Uterus (tissue), 4 donors: Measurements from ENCODE around the gene CYYR1. TPM values are rescaled to one million over a fixed set of nuclear protein-coding genes. Genes with fewer than 3 reads are reported as not detected.

Source experiments
- DNase-seq, 2 donors: peaks; one replicate each; pipeline ENCODE4 v3.0.0-alpha.2; 2019 to 2020
- H3K27ac ChIP-seq, 2 donors: fragments of 200-600 bp; sonication (generic); 1 replicate in 1 of 2; 2 replicates in 1 of 2; pipeline ENCODE4 v1.5.1; 2016 to 2018
- H3K27me3 ChIP-seq, 2 donors: fragments of 200-600 bp; sonication (generic); one replicate each; pipeline ENCODE4 v1.5.1; 2018 to 2019; ENCODE audit warnings: control low read depth in 1 of 2
- H3K36me3 ChIP-seq, 2 donors: fragments of 200-600 bp; sonication (generic); one replicate each; pipeline ENCODE4 v1.5.1; 2019; ENCODE audit warnings: control low read depth in 1 of 2
- H3K4me1 ChIP-seq, 2 donors: fragments of 200-600 bp; sonication (generic); one replicate each; pipeline ENCODE4 v1.5.1; 2018 to 2019; ENCODE audit warnings: control low read depth in 1 of 2
- H3K4me3 ChIP-seq, 2 donors: fragments of 200-600 bp; sonication (generic); 1 replicate in 1 of 2; 2 replicates in 1 of 2; pipeline ENCODE4 v1.5.1; 2018 to 2019; ENCODE audit warnings: mild to moderate bottlenecking in 1 of 2
- H3K9me3 ChIP-seq, 2 donors: fragments of 200-600 bp; sonication (generic); one replicate each; pipeline ENCODE4 v1.5.1; 2019; ENCODE audit warnings: control low read depth in 1 of 2
- CTCF ChIP-seq, 4 experiments: fragments of 200-600 bp in 2 of 4; fragments of 450-650 bp in 2 of 4; sonication (generic) in 2 of 4; IDR thresholded peaks; one replicate each; pipeline ENCODE4 v1.5.1; 2016 to 2019; ENCODE audit warnings: antibody characterized with exemption in 4 of 4, mild to moderate bottlenecking in 2 of 4, moderate library complexity in 1 of 4
- POLR2A ChIP-seq, 2 donors: fragments of 450-650 bp; IDR thresholded peaks; one replicate each; pipeline ENCODE4 v1.6.1; 2016; ENCODE audit warnings: antibody characterized with exemption in 2 of 2, mild to moderate bottlenecking in 1 of 2, moderate library complexity in 1 of 2
- intact Hi-C: fragments of 100-400 bp; cut with DNase I; formaldehyde crosslinking; loops from one replicate; pipeline ENCODE4 v1.15.1; 2023; ENCODE audit warnings: low total_unique reads
- total RNA-seq, 4 donors: library from RNA; depleted of rRNA in 3 of 4; stranded (reverse); fragments of >200 nt in 3 of 4; gene quantifications; one replicate each; pipeline versions ENCODE4 v1.1.0 to v1.2.4, GENCODE V29; 2014 to 2023
- donor health status: DM: yes; HTN: yes; CAD: no.

The CYYR1 gene
- total RNA-seq, 4 donors from 2014 or later, result 15.9 to 83.8 (median 23.7) TPM

GRCh38 chr21:26448751-26449150 lies 124.3 kb downstream of the CYYR1 start:
- no peak for DNase-seq
- no peaks in the 10 kb centered on the region for H3K9me3 ChIP-seq
- intact Hi-C loops, result no loop called here
- no peak for TF ChIP-seq CTCF (IDR thresholded peaks at IDR 0.05)
- TF ChIP-seq POLR2A (IDR thresholded peaks at IDR 0.05), result no peak
- H3K27ac ChIP-seq, result no peak overlapping the region
- H3K4me1 ChIP-seq, result no peaks in the 10 kb centered on the region
- H3K4me3 ChIP-seq, result no peak overlapping the region
- H3K27me3 ChIP-seq, result no peaks in the 10 kb centered on the region
- no peaks in the 10 kb centered on the region for H3K36me3 ChIP-seq

- H3K36me3 ChIP-seq, result no peaks in the 10 kb centered on the region
- no peaks in the 10 kb centered on the region for H3K4me1 ChIP-seq
- no peaks in the 10 kb centered on the region for H3K9me3 ChIP-seq
- H3K27me3 ChIP-seq, result no peaks in the 10 kb centered on the region
- intact Hi-C loops, result no loop called here
- H3K4me3 ChIP-seq, result no peak overlapping the region
- TF ChIP-seq POLR2A (IDR thresholded peaks at IDR 0.05) (no peak), CTCF (IDR thresholded peaks at IDR 0.05) (no peak)
- no peak overlapping the region for H3K27ac ChIP-seq
- no peak for DNase-seq
Observed at GRCh38 chr21:26447932-26448475, 125.1 kb downstream of the CYYR1 start.

GRCh38 chr21:26445440-26445839 lies 127.6 kb downstream of the CYYR1 start:
- no peaks in the 10 kb centered on the region for H3K27me3 ChIP-seq
- TF ChIP-seq POLR2A (IDR thresholded peaks at IDR 0.05) (no peak), CTCF (IDR thresholded peaks at IDR 0.05) (no peak)
- no peak overlapping the region for H3K4me3 ChIP-seq
- H3K4me1 ChIP-seq, result no peaks in the 10 kb centered on the region
- H3K36me3 ChIP-seq, result no peaks in the 10 kb centered on the region
- no peaks in the 10 kb centered on the region for H3K9me3 ChIP-seq
- no peak for DNase-seq
- H3K27ac ChIP-seq, result no peak overlapping the region
- intact Hi-C loops, result no loop called here

- Histone ChIP-seq H3K27me3 (no peaks in the 10 kb centered on the region), H3K9me3 (no peaks in the 10 kb centered on the region), H3K36me3 (no peaks in the 10 kb centered on the region), H3K27ac (no peak overlapping the region), H3K4me3 (no peak overlapping the region), H3K4me1 (no peaks in the 10 kb centered on the region)
- TF ChIP-seq CTCF (IDR thresholded peaks at IDR 0.05), result no peak
- TF ChIP-seq POLR2A (IDR thresholded peaks at IDR 0.05), result no peak
- intact Hi-C loops, result no loop called here
- DNase-seq, result no peak
Observed at GRCh38 chr21:26444646-26445045, 128.4 kb downstream of the CYYR1 start.

GRCh38 chr21:26443867-26444266 lies 129.2 kb downstream of the CYYR1 start:
- H3K27ac ChIP-seq, result no peak overlapping the region
- H3K4me1 ChIP-seq, result no peaks in the 10 kb centered on the region
- DNase-seq, result no peak
- H3K36me3 ChIP-seq, result no peaks in the 10 kb centered on the region
- intact Hi-C loops, result no loop called here
- no peaks in the 10 kb centered on the region for H3K9me3 ChIP-seq
- H3K4me3 ChIP-seq, result no peak overlapping the region
- no peak for TF ChIP-seq POLR2A (IDR thresholded peaks at IDR 0.05)
- TF ChIP-seq CTCF (IDR thresholded peaks at IDR 0.05), result no peak
- no peaks in the 10 kb centered on the region for H3K27me3 ChIP-seq
